H9 (cell line): ENCODE results near the gene KCNJ15. TPM values are rescaled to one million over a fixed set of nuclear protein-coding genes. Genes with fewer than 3 reads are reported as not detected.

Source experiments
- DNase-seq: peaks from one replicate; pipeline ENCODE4 v3.0.0-alpha.2; 2017
- H2AFZ ChIP-seq: one replicate; pipeline ENCODE4 v1.6.1; 2013; ENCODE audit warnings: mild to moderate bottlenecking, low read length, control low read depth, moderate library complexity
- H2AK5ac ChIP-seq: 2 replicates; pipeline ENCODE4 v1.6.1; 2013; ENCODE audit warnings: low read length, control low read depth, mixed read lengths; ENCODE audit not compliant: insufficient read length
- H2BK120ac ChIP-seq: one replicate; pipeline ENCODE4 v1.6.1; 2013; ENCODE audit warnings: low read depth, mild to moderate bottlenecking, low read length, control low read depth, inconsistent platforms; ENCODE audit not compliant: poor library complexity, severe bottlenecking
- H2BK12ac ChIP-seq: 2 replicates; pipeline ENCODE4 v1.6.1; 2013; ENCODE audit warnings: low read length, control low read depth, mixed read lengths, low read depth; ENCODE audit not compliant: insufficient read length
- H2BK15ac ChIP-seq: 2 replicates; pipeline ENCODE4 v1.6.1; 2013; ENCODE audit warnings: low read depth, low read length, control low read depth
- H2BK20ac ChIP-seq: one replicate; pipeline ENCODE4 v1.6.1; 2013; ENCODE audit warnings: low read depth, mild to moderate bottlenecking, low read length, control low read depth, inconsistent platforms; ENCODE audit not compliant: poor library complexity, severe bottlenecking
- H2BK5ac ChIP-seq: 2 replicates; pipeline ENCODE4 v1.6.1; 2013; ENCODE audit warnings: low read length, control low read depth, mixed read lengths; ENCODE audit not compliant: insufficient read length
- H3K14ac ChIP-seq: 2 replicates; pipeline ENCODE4 v1.6.1; 2013; ENCODE audit warnings: low read length, control low read depth; ENCODE audit not compliant: insufficient read depth
- H3K18ac ChIP-seq: 2 replicates; pipeline ENCODE4 v1.6.1; 2013; ENCODE audit warnings: low read depth, mild to moderate bottlenecking, mixed read lengths, low read length, control low read depth; ENCODE audit not compliant: insufficient read length
- H3K23ac ChIP-seq: 2 replicates; pipeline ENCODE4 v1.6.1; 2013; ENCODE audit warnings: low read length, control low read depth, mixed read lengths, low read depth; ENCODE audit not compliant: insufficient read length
- H3K23me2 ChIP-seq: 2 replicates; pipeline ENCODE4 v1.6.1; 2013; ENCODE audit warnings: low read depth, mild to moderate bottlenecking, mixed read lengths, low read length, control low read depth; ENCODE audit not compliant: insufficient read length, poor library complexity, severe bottlenecking
- H3K27ac ChIP-seq: 2 replicates; pipeline ENCODE4 v1.5.1; 2013; ENCODE audit warnings: low read length, control low read depth, mixed read lengths, low read depth; ENCODE audit not compliant: insufficient read length
- H3K27me3 ChIP-seq: 2 replicates; pipeline ENCODE4 v1.6.1; 2013; ENCODE audit warnings: low read length, control low read depth, inconsistent platforms; ENCODE audit not compliant: insufficient read depth
- H3K4ac ChIP-seq: 2 replicates; pipeline ENCODE4 v1.6.1; 2013; ENCODE audit warnings: low read depth, mild to moderate bottlenecking, control low read depth, inconsistent platforms, low read length, moderate library complexity
- H3K4me1 ChIP-seq: 2 replicates; pipeline ENCODE4 v1.6.1; 2013; ENCODE audit warnings: low read length, control low read depth, inconsistent platforms; ENCODE audit not compliant: insufficient read depth
- H3K4me2 ChIP-seq: 2 replicates; pipeline ENCODE4 v1.6.1; 2013; ENCODE audit warnings: low read length, control low read depth, mixed read lengths; ENCODE audit not compliant: insufficient read length, insufficient read depth
- H3K56ac ChIP-seq: 2 replicates; pipeline ENCODE4 v1.6.1; 2013; ENCODE audit warnings: low read depth, mild to moderate bottlenecking, mixed read lengths, low read length, control low read depth; ENCODE audit not compliant: insufficient read length
- H3K79me1 ChIP-seq: 2 replicates; pipeline ENCODE4 v1.6.1; 2013; ENCODE audit warnings: low read depth, mild to moderate bottlenecking, moderate library complexity, low read length, control low read depth, inconsistent platforms; ENCODE audit not compliant: insufficient read depth, poor library complexity, severe bottlenecking
- H3K79me2 ChIP-seq: 2 replicates; pipeline ENCODE4 v1.6.1; 2013; ENCODE audit warnings: low read length, control low read depth, inconsistent platforms; ENCODE audit not compliant: insufficient read depth
- H3K9ac ChIP-seq: 2 replicates; pipeline ENCODE4 v1.6.1; 2013; ENCODE audit warnings: low read length, control low read depth, mixed read lengths; ENCODE audit not compliant: insufficient read length; ENCODE audit errors: extremely low read depth
- H3K9me3 ChIP-seq: one replicate; pipeline ENCODE4 v1.6.1; 2013; ENCODE audit warnings: low read depth, low read length, inconsistent platforms; ENCODE audit not compliant: control insufficient read depth
- H3T11ph ChIP-seq: one replicate; pipeline ENCODE4 v1.6.1; 2013; ENCODE audit warnings: mild to moderate bottlenecking, low read length, control low read depth, inconsistent platforms
- H4K20me1 ChIP-seq: one replicate; pipeline ENCODE4 v1.6.1; 2013; ENCODE audit not compliant: control insufficient read depth, insufficient read length, insufficient read depth
- H4K5ac ChIP-seq: 2 replicates; pipeline ENCODE4 v1.6.1; 2013; ENCODE audit warnings: low read depth, mild to moderate bottlenecking, mixed read lengths, low read length, control low read depth; ENCODE audit not compliant: insufficient read length
- H4K8ac ChIP-seq: replicated peaks from 2 replicates; pipeline ENCODE4 v1.6.1; 2013; ENCODE audit warnings: low read length, control low read depth, mixed read lengths, low read depth; ENCODE audit not compliant: insufficient read length
- H4K91ac ChIP-seq: 2 replicates; pipeline ENCODE4 v1.6.1; 2013; ENCODE audit warnings: low read depth, mild to moderate bottlenecking, moderate library complexity, mixed read lengths, low read length, control low read depth; ENCODE audit not compliant: insufficient read length
- H3K27ac Mint-ChIP-seq, 3 experiments: 2 replicates in 2 of 3; 3 replicates in 1 of 3; pipeline ENCODE4 v1.8.0; 2020 to 2021; ENCODE audit warnings: mixed read lengths in 3 of 3, mild to moderate bottlenecking in 1 of 3, moderate library complexity in 1 of 3
- H3K27me3 Mint-ChIP-seq: 2 replicates; pipeline ENCODE4 v1.8.0; 2021; ENCODE audit warnings: low read depth, mild to moderate bottlenecking, moderate library complexity, mixed read lengths
- H3K36me3 Mint-ChIP-seq, 3 experiments: 2 replicates in 2 of 3; 3 replicates in 1 of 3; pipeline ENCODE4 v1.8.0; 2020 to 2021; ENCODE audit warnings: low read depth in 3 of 3, mixed read lengths in 3 of 3; ENCODE audit not compliant: insufficient read depth in 1 of 3
- H3K4me1 Mint-ChIP-seq, 2 experiments: 2 replicates each; pipeline ENCODE4 v1.8.0; 2020; ENCODE audit warnings: mixed read lengths in 2 of 2
- H3K4me3 Mint-ChIP-seq, 2 experiments: 2 replicates in 1 of 2; 3 replicates in 1 of 2; pipeline ENCODE4 v1.8.0; 2020 to 2021; ENCODE audit warnings: mild to moderate bottlenecking in 2 of 2, mixed read lengths in 2 of 2, moderate library complexity in 1 of 2
- H3K9me3 Mint-ChIP-seq, 2 experiments: 2 replicates in 1 of 2; 3 replicates in 1 of 2; pipeline ENCODE4 v1.8.0; 2020; ENCODE audit warnings: mild to moderate bottlenecking in 2 of 2, mixed read lengths in 2 of 2, moderate library complexity in 1 of 2
- WGBS: extraction: QIAGEN DNeasy Blood & Tissue Kit; methylation state at CpG from one replicate; pipeline ENCODE4 v1.1.7; 2013; ENCODE audit warnings: missing lambda C conversion rate, low lambda C conversion rate, mixed read lengths; ENCODE audit not compliant: insufficient read length; ENCODE audit errors: extremely low coverage; 5-methylcytosine and 5-hydroxymethylcytosine counted together
- total RNA-seq: library from RNA; stranded (reverse); gene quantifications from 2 replicates; pipeline ENCODE4 v1.2.1, GENCODE V29; 2021
- TF ChIP-seq, protein P1 (sequence below): fragments of 200-600 bp; sonication (generic); conservative IDR thresholded peaks from 3 replicates; pipeline ENCODE4 v1.8.0; 2021; ENCODE audit warnings: antibody characterized with exemption, mild to moderate bottlenecking

KCNJ15 gene
- total RNA-seq, 1 experiment from 2014 or later: not detected

DNA sequence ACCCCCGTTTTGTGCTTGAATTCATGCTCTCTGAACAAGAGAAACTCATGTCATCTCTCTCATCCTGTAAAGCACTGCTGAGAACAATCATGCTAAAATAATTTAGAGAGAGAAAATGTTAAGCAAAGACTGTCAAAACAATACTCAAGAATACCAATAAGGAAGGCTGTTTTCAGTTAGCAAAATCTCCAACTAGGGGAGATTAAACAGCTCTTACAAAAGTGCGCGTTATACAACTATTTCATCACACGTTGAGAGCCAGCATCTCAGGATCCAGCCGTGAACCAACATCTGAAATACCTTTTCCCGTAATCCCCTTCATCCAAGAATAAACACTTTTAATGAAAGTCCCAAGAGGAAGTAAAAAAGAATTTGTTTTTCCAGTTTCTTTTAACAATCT lies 44.1 kb upstream of the KCNJ15 start:
- Histone ChIP-seq H2BK5ac (no peak overlapping the region), H3K18ac (no peak overlapping the region), H2AK5ac (no peak overlapping the region), H3K4me2 (no peak overlapping the region), H3K4ac (no peak overlapping the region), H4K5ac (no peak overlapping the region), H3K9ac (no peak overlapping the region), H2BK120ac (no peak overlapping the region), H2BK12ac (no peak overlapping the region), H2BK20ac (no peak overlapping the region), H3K79me2 (no peaks in the 10 kb centered on the region), H3K23me2 (no peaks in the 10 kb centered on the region), H3T11ph (no peak overlapping the region), H3K4me1 (no peaks in the 10 kb centered on the region), H3K56ac (no peak overlapping the region), H3K14ac (no peak overlapping the region), H3K79me1 (no peaks in the 10 kb centered on the region), H3K27ac (no peak overlapping the region), H3K23ac (no peak overlapping the region), H4K20me1 (no peaks in the 10 kb centered on the region), H2BK15ac (no peak overlapping the region), H2AFZ (no peak overlapping the region), H3K9me3 (no peaks in the 10 kb centered on the region), H3K27me3 (no peaks in the 10 kb centered on the region), H4K91ac (no peak overlapping the region), H4K8ac (no peak overlapping the region)
- H3K4me1 Mint-ChIP-seq: peaks cover 0 to 3% of the 10 kb centered on the region in 2 experiments; a peak in 2 of 4 replicates
- TF ChIP-seq, protein P1, sequence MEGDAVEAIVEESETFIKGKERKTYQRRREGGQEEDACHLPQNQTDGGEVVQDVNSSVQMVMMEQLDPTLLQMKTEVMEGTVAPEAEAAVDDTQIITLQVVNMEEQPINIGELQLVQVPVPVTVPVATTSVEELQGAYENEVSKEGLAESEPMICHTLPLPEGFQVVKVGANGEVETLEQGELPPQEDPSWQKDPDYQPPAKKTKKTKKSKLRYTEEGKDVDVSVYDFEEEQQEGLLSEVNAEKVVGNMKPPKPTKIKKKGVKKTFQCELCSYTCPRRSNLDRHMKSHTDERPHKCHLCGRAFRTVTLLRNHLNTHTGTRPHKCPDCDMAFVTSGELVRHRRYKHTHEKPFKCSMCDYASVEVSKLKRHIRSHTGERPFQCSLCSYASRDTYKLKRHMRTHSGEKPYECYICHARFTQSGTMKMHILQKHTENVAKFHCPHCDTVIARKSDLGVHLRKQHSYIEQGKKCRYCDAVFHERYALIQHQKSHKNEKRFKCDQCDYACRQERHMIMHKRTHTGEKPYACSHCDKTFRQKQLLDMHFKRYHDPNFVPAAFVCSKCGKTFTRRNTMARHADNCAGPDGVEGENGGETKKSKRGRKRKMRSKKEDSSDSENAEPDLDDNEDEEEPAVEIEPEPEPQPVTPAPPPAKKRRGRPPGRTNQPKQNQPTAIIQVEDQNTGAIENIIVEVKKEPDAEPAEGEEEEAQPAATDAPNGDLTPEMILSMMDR: no peak
- peaks cover 14 to 15% of the 10 kb centered on the region in 2 experiments for H3K9me3 Mint-ChIP-seq
- H3K27me3 Mint-ChIP-seq: peaks cover 6% of the 10 kb centered on the region
- H3K36me3 Mint-ChIP-seq: peaks cover 1 to 17% (median 2%) of the 10 kb centered on the region in 3 experiments; a peak in 5 of 7 replicates
- DNase-seq: no peak
- H3K27ac Mint-ChIP-seq: no peak overlapping the region
- H3K4me3 Mint-ChIP-seq: no peak overlapping the region
- WGBS: no CpG with 5 or more reads among the region's 6 CpGs
